Subcutaneous adipose tissue (tissue), 4 donors: ENCODE results near the gene CEACAM4. TPM values are rescaled to one million over a fixed set of nuclear protein-coding genes. Genes with fewer than 3 reads are reported as not detected.

Experiments used
- total RNA-seq, 4 donors: library from RNA; depleted of rRNA; stranded (reverse); fragments of >200 nt; gene quantifications; one replicate each; pipeline ENCODE4 v1.1.0, GENCODE V29; 2016
- TF ChIP-seq, protein P1 (sequence below): fragments of 450-650 bp; IDR thresholded peaks from one replicate; pipeline ENCODE4 v1.5.1; 2016; ENCODE audit warnings: low read depth, mild to moderate bottlenecking, control low read depth, antibody characterized with exemption, moderate library complexity

Gene CEACAM4
- total RNA-seq, 4 donors from 2014 or later = 1.9 to 3.6 (median 2.6) TPM; not detected in 1

DNA sequence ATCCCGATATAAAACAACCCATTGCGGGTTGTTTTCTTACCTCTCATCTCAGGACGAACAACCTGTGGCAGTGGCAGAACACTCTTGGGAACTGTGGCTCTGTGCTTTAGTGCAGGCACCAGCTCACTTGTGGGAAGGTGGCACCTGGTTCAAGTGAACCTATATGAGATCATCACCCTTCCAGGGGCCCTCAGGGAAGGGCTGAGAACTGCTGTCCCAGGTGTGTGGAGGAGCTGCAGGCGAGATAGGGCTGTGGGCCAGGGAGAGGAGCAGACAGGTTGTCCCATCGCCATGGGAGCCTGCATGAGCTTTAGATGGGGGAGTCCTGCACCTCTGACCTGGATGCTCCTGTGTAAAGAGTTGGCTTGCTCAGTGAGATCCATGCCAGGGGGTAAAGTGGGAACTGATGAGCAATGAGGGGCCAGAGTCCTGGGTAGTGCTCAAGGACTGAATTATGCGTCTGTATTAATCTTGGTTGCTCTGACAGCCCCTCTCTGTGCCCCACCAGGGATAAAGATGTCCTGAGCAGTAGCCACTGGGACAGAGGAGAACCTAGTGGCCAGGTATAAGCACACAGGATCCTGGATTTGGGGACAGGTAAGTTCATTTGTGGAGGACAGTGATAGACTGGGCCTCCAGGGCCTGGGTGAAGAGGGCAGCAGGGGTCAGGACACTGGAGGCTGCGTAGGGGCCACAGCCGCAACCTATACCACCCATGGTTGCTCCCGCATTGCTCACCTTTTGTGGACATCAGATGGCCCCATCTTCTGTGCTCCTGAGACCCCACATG, 8.7 kb downstream of the CEACAM4 start:
- TF ChIP-seq, protein P1, sequence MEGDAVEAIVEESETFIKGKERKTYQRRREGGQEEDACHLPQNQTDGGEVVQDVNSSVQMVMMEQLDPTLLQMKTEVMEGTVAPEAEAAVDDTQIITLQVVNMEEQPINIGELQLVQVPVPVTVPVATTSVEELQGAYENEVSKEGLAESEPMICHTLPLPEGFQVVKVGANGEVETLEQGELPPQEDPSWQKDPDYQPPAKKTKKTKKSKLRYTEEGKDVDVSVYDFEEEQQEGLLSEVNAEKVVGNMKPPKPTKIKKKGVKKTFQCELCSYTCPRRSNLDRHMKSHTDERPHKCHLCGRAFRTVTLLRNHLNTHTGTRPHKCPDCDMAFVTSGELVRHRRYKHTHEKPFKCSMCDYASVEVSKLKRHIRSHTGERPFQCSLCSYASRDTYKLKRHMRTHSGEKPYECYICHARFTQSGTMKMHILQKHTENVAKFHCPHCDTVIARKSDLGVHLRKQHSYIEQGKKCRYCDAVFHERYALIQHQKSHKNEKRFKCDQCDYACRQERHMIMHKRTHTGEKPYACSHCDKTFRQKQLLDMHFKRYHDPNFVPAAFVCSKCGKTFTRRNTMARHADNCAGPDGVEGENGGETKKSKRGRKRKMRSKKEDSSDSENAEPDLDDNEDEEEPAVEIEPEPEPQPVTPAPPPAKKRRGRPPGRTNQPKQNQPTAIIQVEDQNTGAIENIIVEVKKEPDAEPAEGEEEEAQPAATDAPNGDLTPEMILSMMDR = no peak

DNA sequence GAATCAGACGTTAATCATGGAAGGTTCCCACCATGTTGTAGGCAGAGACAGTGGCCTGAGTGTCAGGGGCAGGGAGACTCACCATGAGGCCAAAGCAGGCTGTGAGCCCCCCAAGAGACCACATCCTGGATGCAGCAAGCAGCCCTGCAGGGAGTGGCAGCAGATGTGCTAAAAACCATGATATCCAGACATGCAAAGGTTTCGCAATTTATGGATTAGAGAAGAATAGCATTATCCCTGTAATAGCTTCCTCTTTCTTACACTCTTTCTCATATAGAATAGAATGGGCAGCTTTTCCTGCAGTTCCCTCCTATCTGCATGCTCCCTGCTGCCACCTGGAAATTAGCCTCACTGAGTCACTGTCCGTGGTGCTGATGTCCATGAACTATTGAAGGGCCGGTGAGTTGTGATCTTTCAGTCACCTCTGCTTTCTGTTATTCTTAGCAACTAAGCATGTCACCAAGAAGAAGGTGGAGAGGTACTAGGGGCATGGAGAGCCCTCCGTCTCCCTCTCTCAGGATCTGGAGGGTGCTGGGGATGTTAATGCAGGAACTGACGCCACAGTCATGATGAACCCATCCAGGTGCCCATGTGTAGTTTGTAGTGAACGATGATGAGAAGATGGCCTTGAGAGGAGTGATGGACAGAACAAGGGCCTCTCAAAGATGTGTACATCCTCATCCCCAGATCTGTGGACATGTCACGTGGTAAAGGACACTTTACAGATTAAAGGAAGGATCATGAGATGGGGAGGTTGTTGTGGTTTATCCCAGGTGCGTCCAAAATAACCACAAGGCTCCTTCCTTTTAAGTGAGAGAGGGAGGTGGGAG, 9.9 kb downstream of the CEACAM4 start:
- TF ChIP-seq, protein P1 = no peak

DNA sequence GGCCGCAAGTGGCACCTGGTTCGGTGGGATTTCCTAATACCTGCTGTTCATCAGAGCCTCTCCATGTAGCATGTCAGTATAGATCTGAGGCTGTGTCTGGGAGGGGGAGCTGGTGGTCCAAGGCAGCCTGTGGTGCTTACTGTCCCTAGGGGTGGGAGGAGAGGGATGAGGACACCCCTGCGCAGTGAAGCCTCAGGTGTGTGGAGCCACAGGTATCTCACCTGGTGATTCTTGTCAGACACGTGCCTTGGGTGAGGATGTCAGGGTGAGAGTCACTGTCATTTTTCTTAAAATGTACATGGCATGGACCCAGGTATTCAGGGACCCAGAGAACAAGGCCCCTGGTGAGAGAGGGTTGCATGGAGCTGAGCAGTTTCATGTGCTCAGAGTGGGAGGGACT, 11.7 kb downstream of the CEACAM4 start:
- TF ChIP-seq, protein P1 = no peak

DNA sequence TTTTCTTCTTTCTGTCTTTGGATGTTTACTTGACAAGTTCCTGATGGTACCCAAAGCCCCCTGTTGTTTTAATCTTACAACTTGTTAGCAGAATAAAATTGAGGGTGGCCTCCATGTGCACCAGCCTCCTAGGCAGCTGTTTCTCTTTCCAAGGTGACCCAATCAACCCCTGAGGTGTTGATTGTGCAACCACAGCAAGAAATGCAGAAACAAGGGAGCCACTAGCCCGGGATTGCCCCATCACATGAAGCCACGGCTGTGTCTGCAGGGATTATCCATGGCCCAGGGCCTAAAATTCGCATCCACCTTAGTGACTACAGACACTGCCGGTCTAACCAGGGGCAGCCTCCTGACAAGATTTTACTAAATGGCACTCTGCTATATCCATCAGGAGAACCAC, 14.4 kb downstream of the CEACAM4 start:
- TF ChIP-seq, protein P1 = no peak

DNA sequence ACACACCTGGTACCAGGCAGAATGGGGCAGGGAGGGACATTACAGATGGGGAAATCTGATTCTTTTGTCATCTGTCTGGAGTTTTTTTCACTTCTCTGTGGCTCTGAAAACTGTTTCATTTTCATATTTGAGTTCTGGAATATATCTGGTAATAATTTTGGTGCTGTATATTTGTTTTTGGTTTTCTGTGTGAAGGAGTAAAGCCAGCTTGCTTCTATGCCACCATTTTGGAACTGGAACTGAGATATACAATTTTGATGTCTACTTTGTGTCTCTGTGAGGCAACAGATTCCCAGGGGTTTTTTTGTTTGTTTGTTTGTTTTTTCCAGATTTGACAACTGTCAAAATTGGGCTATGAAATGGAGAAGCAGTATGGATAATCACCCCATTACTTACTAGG, 16.1 kb downstream of the CEACAM4 start:
- TF ChIP-seq, protein P1 = no peak

DNA sequence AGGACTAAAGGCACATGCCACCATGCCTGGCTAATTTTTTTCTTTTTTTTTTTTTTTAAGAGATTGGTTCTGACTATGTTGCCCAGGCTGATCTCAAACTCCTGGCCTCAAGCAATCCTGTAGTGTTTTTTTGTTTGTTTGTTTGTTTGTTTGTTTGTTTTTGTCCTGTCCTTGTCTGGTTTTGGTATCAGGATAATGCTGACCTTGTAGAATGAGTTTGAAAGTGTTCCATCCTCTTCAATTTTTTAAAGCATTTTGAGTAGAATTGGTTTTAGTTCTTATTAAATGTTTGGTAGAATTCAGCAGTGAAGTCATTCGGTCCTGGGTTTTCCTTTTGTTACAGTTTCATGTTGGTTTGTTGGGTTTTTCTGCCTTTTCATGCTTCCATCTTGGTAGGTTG, 19.2 kb downstream of the CEACAM4 start:
- TF ChIP-seq, protein P1 = no peak

DNA sequence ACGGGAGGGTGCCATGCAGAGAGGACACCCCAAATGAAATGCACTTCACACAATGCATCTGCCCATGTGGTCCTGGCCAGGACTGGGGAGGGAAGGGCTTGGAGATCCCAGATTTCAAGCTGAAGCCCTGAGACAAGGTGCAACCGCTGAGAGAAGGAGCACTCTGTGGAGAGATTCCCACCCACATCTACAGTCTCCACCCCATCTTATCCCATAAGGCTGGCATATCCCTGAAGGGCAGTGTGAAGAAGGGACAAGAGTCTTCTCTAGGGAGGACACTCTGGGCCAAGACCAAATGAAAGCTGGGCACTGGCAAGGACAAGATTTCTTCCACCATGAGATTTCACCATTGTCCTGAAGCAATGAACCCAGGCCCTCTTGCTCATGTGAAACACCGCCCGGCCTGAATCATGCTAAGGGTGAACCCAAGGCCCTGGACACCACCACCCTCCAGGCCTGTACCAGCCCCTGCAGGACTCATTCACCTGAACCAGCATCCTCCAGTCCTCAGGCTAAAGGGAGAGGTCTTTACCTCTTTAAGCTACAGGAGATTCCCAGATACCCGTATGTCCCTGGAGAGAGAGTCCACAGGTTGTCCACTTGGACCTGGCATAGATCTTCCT, 20.5 kb downstream of the CEACAM4 start:
- TF ChIP-seq, protein P1 = no peak
